Measurements from ENCODE around the gene SHISAL1.

- TF ChIP-seq, protein P1, sequence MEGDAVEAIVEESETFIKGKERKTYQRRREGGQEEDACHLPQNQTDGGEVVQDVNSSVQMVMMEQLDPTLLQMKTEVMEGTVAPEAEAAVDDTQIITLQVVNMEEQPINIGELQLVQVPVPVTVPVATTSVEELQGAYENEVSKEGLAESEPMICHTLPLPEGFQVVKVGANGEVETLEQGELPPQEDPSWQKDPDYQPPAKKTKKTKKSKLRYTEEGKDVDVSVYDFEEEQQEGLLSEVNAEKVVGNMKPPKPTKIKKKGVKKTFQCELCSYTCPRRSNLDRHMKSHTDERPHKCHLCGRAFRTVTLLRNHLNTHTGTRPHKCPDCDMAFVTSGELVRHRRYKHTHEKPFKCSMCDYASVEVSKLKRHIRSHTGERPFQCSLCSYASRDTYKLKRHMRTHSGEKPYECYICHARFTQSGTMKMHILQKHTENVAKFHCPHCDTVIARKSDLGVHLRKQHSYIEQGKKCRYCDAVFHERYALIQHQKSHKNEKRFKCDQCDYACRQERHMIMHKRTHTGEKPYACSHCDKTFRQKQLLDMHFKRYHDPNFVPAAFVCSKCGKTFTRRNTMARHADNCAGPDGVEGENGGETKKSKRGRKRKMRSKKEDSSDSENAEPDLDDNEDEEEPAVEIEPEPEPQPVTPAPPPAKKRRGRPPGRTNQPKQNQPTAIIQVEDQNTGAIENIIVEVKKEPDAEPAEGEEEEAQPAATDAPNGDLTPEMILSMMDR (IDR thresholded peaks at IDR 0.05), result no peak
- no peak for TF ChIP-seq POLR2AphosphoS5 (IDR thresholded peaks at IDR 0.05)
Observed at GRCh38 chr22:44272401-44272771, 40.4 kb downstream of the SHISAL1 start.
